ENCODE data around the gene MATK. TPM values are rescaled to one million over a fixed set of nuclear protein-coding genes. Genes with fewer than 3 reads are reported as not detected.
"Not testable (repeated sequence)": the region's sequence is repeated elsewhere in the genome, so short reads cannot be mapped to it uniquely, and the experiment has no call there.

The MATK gene
- total RNA-seq, 1 donor from 2014 or later: not detected

GRCh38 chr19:3767050-3767449, 19.1 kb downstream of the MATK start:
- Histone ChIP-seq H3K27me3 (no peaks in the 10 kb centered on the region), H3K9me3 (no peaks in the 10 kb centered on the region), H3K27ac (no peak overlapping the region), H3K4me1 (peaks cover 0 to 5% of the 10 kb centered on the region in 2 donors), H3K4me3 (no peak overlapping the region), H3K36me3 (peaks cover 26 to 36% of the 10 kb centered on the region in 2 donors)
- intact Hi-C loops (cut with DNase I): no loop called here
- DNase-seq (ENCODE audit: low spot score in 2 of 2): no peak
- TF ChIP-seq CTCF (IDR thresholded peaks at IDR 0.05): no peak

- H3K27me3 ChIP-seq: no peaks in the 10 kb centered on the region
- no peak for TF ChIP-seq CTCF (IDR thresholded peaks at IDR 0.05)
- no peak overlapping the region for H3K4me3 ChIP-seq
- H3K9me3 ChIP-seq: no peaks in the 10 kb centered on the region
- DNase-seq (ENCODE audit: low spot score in 2 of 2): no peak
- no peak overlapping the region for H3K27ac ChIP-seq
- H3K36me3 ChIP-seq: peaks cover 26 to 36% of the 10 kb centered on the region in 2 donors
- intact Hi-C loops (cut with DNase I): no loop called here
- H3K4me1 ChIP-seq: peaks cover 0 to 9% of the 10 kb centered on the region in 2 donors
Observed at GRCh38 chr19:3766520-3766919, 19.7 kb downstream of the MATK start.

- DNase-seq (ENCODE audit: low spot score in 2 of 2); H3K4me3 ChIP-seq; intact Hi-C loops (cut with DNase I); H3K9me3 ChIP-seq; H3K27ac ChIP-seq; H3K27me3 ChIP-seq: not testable (repeated sequence)
- Histone ChIP-seq H3K4me1 (peaks cover 3 to 12% of the 10 kb centered on the region in 2 donors), H3K36me3 (peaks cover 26 to 36% of the 10 kb centered on the region in 2 donors)
Observed at GRCh38 chr19:3765757-3766156, 20.4 kb downstream of the MATK start.

- H3K27ac ChIP-seq: no peak overlapping the region
- TF ChIP-seq CTCF (IDR thresholded peaks at IDR 0.05): no peak
- H3K36me3 ChIP-seq: peaks cover 26 to 36% of the 10 kb centered on the region in 2 donors
- no peaks in the 10 kb centered on the region for H3K9me3 ChIP-seq
- H3K27me3 ChIP-seq: no peaks in the 10 kb centered on the region
- H3K4me3 ChIP-seq: no peak overlapping the region
- intact Hi-C loops (cut with DNase I): no loop called here
- peaks cover 4 to 16% of the 10 kb centered on the region in 2 donors for H3K4me1 ChIP-seq
- no peak for DNase-seq (ENCODE audit: low spot score in 2 of 2)
Observed at GRCh38 chr19:3765121-3765520, 21.1 kb downstream of the MATK start.

- intact Hi-C loops (cut with DNase I): loop anchor here (1.0 to 5.0 kb wide), 9 partner anchors 92 to 1205 kb away; partner anchors contain the start of genes ANKRD24, KDM4B, MAP2K2 and PIAS4
- no peak for TF ChIP-seq CTCF (IDR thresholded peaks at IDR 0.05)
- Histone ChIP-seq H3K4me3 (peak within 1 kb of the TSS; percentile 88 to 95), H3K27ac (peak within 1 kb of the TSS; percentile 87 to 98), H3K9me3 (no peaks in the 10 kb centered on the region), H3K27me3 (no peaks in the 10 kb centered on the region), H3K36me3 (peaks cover 26 to 42% of the 10 kb centered on the region in 2 donors), H3K4me1 (peaks cover 9 to 22% of the 10 kb centered on the region in 2 donors)
- peak; percentile 97 to 100 for DNase-seq (ENCODE audit: low spot score in 2 of 2)
Observed at GRCh38 chr19:3762501-3763459, 23.4 kb downstream of the MATK start, which contains the start of gene MRPL54. TSS of gene MRPL54 (plus strand) at chr19:3762682. CDS start at chr19:3762701, 19 bp downstream.

GRCh38 chr19:3762130-3762473, 24.1 kb downstream of the MATK start:
- Histone ChIP-seq H3K4me3 (peak overlapping the region; percentile 67 to 95), H3K9me3 (no peaks in the 10 kb centered on the region), H3K4me1 (peaks cover 9 to 22% of the 10 kb centered on the region in 2 donors), H3K36me3 (peaks cover 19 to 42% of the 10 kb centered on the region in 2 donors), H3K27ac (peak overlapping the region; percentile 87 to 98), H3K27me3 (no peaks in the 10 kb centered on the region)
- no peak for TF ChIP-seq CTCF (IDR thresholded peaks at IDR 0.05)
- no peak for DNase-seq (ENCODE audit: low spot score in 2 of 2)
- intact Hi-C loops (cut with DNase I): loop anchor here (1.0 to 5.0 kb wide), 8 partner anchors 91 to 1205 kb away; partner anchors contain the start of genes ANKRD24, KDM4B, PIAS4 and SIRT6
